ENCODE measurements around the gene ZNF362. TPM values are rescaled to one million over a fixed set of nuclear protein-coding genes. Genes with fewer than 3 reads are reported as not detected.

The ZNF362 gene
- total and polyA plus RNA-seq, 2 of the 13 experiments (the other 11 are each of a cell fraction or from before 2014, with no cell fraction given) = 8.3 to 14.2 TPM

DNA sequence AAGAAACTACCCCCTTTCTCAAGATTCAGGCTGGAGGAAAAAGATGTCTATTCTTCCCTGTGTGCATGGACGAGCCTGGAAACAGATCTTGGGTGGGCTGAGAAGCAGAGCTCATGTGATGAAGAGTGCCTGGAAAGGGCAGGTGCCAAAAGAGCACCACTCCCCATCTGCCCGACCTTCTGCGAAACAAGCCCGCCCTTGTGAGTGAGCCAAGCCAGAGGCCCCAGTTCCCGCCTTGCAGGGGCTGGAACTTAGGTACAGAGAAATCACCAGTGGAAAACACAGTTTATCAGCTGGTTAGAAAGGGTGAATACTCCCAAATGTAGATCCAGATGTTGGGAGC lies 91.3 kb downstream of the ZNF362 start (continued):
- TF ChIP-seq, protein P1, sequence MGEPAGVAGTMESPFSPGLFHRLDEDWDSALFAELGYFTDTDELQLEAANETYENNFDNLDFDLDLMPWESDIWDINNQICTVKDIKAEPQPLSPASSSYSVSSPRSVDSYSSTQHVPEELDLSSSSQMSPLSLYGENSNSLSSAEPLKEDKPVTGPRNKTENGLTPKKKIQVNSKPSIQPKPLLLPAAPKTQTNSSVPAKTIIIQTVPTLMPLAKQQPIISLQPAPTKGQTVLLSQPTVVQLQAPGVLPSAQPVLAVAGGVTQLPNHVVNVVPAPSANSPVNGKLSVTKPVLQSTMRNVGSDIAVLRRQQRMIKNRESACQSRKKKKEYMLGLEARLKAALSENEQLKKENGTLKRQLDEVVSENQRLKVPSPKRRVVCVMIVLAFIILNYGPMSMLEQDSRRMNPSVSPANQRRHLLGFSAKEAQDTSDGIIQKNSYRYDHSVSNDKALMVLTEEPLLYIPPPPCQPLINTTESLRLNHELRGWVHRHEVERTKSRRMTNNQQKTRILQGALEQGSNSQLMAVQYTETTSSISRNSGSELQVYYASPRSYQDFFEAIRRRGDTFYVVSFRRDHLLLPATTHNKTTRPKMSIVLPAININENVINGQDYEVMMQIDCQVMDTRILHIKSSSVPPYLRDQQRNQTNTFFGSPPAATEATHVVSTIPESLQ (CRISPR knock-in tag; conservative IDR thresholded peaks at IDR 0.05) = no peak
- TF ChIP-seq ZNF230 (CRISPR knock-in tag; IDR thresholded peaks at IDR 0.05) = peak; percentile 70; the same call in 1 of the 2 replicates
- no peak for TF ChIP-seq IKZF5 (CRISPR knock-in tag; IDR thresholded peaks at IDR 0.05)
- TF ChIP-seq TBP (CRISPR knock-in tag; IDR thresholded peaks at IDR 0.05) = no peak
- no peak for TF ChIP-seq ZNF460 (CRISPR knock-in tag; IDR thresholded peaks at IDR 0.05; ENCODE audit: borderline replicate concordance)
- no peak for TF ChIP-seq RNF2 (conservative IDR thresholded peaks at IDR 0.05; ENCODE audit: low read depth)
- no peak; the same call in 1 of the 2 replicates for TF ChIP-seq YEATS4 (CRISPR knock-in tag; IDR thresholded peaks at IDR 0.05; ENCODE audit: borderline replicate concordance)
- no peak for TF ChIP-seq MAZ (IDR thresholded peaks at IDR 0.05; ENCODE audit: borderline replicate concordance, low read depth, low read length)
- peak; percentile 49; the same call in 1 of the 2 replicates for TF ChIP-seq MAZ (CRISPR knock-in tag; IDR thresholded peaks at IDR 0.05; ENCODE audit: low read depth)
- TF ChIP-seq SETDB1 (CRISPR knock-in tag; IDR thresholded peaks at IDR 0.05; ENCODE audit: borderline replicate concordance) = no peak
- no peak for TF ChIP-seq ZNF713 (CRISPR knock-in tag; IDR thresholded peaks at IDR 0.05)
- TF ChIP-seq SNRNP70 (IDR thresholded peaks at IDR 0.05; ENCODE audit: low read depth, low read length) = no peak
- TF ChIP-seq ZFP36L2 (CRISPR knock-in tag; IDR thresholded peaks at IDR 0.05) = no peak
- TF ChIP-seq AKAP8 (CRISPR knock-in tag; IDR thresholded peaks at IDR 0.05) = no peak
- no peak for TF ChIP-seq ZNF773 (CRISPR knock-in tag; IDR thresholded peaks at IDR 0.05; ENCODE audit: borderline replicate concordance)
- no peak for TF ChIP-seq TEAD2 (CRISPR knock-in tag; IDR thresholded peaks at IDR 0.05)
- TF ChIP-seq MXD1 (CRISPR knock-in tag; IDR thresholded peaks at IDR 0.05) = no peak
- peak; percentile 36; the same call in 1 of the 2 replicates for TF ChIP-seq ZNF501 (CRISPR knock-in tag; IDR thresholded peaks at IDR 0.05)
- TF ChIP-seq, protein P2, sequence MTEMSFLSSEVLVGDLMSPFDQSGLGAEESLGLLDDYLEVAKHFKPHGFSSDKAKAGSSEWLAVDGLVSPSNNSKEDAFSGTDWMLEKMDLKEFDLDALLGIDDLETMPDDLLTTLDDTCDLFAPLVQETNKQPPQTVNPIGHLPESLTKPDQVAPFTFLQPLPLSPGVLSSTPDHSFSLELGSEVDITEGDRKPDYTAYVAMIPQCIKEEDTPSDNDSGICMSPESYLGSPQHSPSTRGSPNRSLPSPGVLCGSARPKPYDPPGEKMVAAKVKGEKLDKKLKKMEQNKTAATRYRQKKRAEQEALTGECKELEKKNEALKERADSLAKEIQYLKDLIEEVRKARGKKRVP (CRISPR knock-in tag; IDR thresholded peaks at IDR 0.05) = no peak; a peak in 1 of 4 replicates
- no peak for TF ChIP-seq FOXA3 (CRISPR knock-in tag; IDR thresholded peaks at IDR 0.05)

Data from HepG2 (cell line).